ENCODE results near the gene BRD3.
A peak's percentile ranks its signal among the peaks of the same experiment; 100 is the strongest.
"Not testable (repeated sequence)": the region's sequence is repeated elsewhere in the genome, so short reads cannot be mapped to it uniquely, and the experiment has no call there.

Gene BRD3

DNA sequence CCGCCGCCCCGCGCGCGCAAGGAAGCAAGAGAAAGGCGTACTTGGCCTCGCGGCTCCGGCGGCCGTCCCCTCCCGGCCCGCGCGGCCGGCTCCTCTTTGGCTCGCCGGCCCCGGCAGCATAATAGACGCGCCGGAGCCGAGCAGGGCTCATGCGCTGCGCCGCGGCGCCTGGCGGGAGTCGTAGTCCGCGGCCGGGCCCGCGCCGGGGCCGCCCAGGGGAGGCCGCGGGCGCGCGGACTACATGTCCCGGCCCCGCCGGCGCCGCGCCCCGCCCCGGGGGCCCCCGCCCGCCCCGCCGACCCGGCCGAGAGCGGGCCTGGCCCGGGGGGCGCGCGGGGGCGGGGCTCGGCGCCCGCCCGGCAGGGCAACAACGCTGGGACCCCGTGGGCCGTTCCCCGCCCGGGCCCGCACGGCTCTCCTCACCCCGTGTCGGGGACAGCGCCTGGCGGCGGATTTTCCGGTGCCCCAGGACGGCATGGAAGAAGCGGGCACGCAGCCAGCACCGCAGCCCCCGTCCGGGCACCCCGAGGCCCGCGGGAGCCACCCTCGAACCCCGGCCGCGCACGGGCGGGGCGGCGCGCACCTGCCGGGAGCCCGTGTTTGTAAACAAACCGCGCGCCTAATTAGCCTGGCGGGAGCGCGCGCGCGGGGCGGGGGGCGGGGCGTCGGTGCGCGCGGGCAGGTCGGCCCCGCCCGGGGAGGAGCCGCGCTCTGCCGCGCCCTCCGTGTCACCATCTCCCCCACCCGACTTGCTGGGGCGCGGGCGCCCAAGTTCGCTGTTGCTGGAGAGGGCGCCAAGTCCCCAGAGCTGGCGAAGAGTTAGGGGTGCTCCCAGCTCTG is at the start of gene BRD3:
BRD3 (minus strand) TSS at position 123 of the 840 bp plus-strand sequence. CDS start 14,549 bp downstream, outside the sequence.
- DNase-seq = peak; percentile 64

- DNase-seq = no peak
These were observed 44.7 kb upstream of the BRD3 start for GRCh38 chr9:134112561-134112960.

DNA sequence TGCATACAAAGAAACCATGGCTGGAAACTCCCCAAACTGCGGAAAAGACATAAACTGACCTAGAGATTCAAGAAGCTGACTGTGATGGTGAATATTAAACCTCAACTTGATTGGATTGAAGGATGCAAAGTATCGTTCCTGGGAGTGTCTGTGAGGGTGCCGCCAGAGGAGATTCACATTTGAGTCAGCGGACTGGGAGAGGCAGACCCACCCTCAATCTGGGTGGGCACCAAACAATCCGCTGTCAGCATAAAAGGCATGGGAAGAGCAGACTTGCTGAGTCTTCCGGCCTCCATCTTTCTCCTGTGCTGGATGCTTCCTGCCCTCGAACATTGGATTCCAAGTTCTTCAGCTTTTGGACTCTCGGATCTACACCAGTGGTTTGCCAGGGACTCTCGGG is 43.2 kb upstream of the BRD3 start:
- DNase-seq = no peak

- no peak for DNase-seq
These were observed 35.7 kb upstream of the BRD3 start for GRCh38 chr9:134103391-134103998.

- no peak for DNase-seq
These were observed 33.9 kb upstream of the BRD3 start for GRCh38 chr9:134101623-134102149.

GRCh38 chr9:134101133-134101532 is 33.3 kb upstream of the BRD3 start:
- DNase-seq = not testable (repeated sequence)

GRCh38 chr9:134100040-134100439 is 32.2 kb upstream of the BRD3 start:
- DNase-seq = no peak

DNA sequence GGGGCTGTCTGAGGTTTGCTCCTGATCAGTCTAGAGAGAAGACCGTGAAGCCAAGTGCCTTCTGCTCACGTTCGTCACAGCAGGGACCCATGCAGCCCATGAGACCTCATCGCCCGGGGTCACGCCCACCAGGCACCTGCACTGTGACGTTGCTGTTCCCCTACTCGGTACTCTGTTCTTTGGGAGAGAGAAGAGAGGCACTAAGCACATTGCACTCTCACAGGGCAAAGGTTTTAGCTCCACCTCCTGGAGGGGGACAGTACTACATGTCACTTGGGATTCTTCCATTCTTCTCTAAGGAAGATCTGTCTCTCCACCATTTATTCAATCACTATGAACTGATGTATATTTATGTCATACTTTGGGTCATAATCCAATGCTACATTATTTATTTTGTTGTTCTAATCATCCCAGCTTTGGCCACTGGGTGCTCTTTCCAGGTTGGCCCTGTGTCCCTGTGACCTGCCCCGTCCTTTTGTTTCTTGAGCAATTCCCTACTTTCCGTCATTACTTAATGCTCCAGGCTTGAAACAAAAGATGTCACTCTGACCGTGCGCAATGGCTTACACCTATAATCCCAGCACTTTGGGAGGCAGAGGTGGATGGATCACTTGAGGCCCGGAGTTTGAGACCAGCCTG is 31.4 kb upstream of the BRD3 start:
- no peak for DNase-seq

DNA sequence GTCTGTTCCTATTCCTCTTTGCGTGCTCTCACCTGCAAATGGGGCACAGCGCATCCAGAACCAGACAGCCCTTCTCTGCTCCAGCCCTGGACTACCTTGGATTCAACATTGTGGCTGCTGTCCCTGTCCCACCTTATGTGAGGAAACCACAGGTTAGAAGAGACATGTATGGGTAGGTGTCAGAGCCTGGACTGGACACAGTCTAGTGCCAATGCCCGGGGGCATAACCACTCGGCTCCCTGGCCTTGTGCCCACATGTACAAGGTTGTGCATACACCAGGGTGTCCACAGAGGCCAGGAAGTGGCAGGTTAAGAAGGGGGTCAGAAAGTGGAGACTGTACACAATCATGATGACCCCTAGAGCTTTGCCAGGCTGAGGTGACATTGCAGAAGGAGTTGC is 22.1 kb upstream of the BRD3 start:
- no peak for DNase-seq

GRCh38 chr9:134088063-134088725 is 20.4 kb upstream of the BRD3 start:
- no peak for DNase-seq

DNA sequence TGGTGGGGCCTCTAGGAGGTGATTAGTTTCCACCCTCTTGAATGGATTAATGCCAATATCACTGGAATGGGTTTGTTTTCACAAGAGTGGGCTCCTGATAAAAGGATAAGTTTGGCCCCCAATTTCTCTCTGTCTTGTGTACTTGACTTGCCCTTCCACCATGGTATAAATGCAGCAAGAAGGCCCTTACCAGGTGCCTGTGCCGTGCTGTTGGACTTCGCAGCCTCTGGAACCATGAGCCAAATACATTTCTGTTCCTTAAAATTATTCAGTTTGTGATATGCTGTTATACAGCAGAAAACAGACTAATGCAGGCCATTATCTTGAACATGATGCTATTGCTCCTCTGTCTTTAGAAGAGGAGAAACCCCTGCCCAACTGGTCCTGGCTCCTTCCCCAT is 17.8 kb upstream of the BRD3 start:
- DNase-seq = no peak

- no peak for DNase-seq
These were observed 15.6 kb upstream of the BRD3 start for GRCh38 chr9:134083451-134083850.

- DNase-seq = no peak
These were observed 8.8 kb upstream of the BRD3 start for GRCh38 chr9:134076644-134077043.

DNA sequence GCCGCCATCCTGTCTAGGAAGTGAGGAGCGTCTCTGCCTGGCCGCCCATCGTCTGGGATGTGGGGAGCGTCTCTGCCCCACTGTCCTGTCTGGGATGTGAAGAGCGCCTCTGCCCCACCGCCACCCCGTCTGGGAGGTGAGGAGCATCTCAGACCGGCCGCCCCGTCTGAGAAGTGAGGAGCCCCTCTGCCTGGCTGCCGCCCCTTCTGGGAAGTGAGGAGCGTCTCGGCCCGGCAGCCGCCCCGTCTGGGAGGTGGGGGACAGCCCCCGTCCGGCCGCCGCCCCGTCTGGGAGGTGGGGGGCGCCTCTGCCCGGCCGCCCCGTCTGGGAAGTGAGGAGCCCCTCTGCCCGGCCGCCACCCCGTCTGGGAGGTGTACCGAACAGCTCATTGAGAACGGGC is 7.9 kb upstream of the BRD3 start:
- not testable (repeated sequence) for DNase-seq

DNA sequence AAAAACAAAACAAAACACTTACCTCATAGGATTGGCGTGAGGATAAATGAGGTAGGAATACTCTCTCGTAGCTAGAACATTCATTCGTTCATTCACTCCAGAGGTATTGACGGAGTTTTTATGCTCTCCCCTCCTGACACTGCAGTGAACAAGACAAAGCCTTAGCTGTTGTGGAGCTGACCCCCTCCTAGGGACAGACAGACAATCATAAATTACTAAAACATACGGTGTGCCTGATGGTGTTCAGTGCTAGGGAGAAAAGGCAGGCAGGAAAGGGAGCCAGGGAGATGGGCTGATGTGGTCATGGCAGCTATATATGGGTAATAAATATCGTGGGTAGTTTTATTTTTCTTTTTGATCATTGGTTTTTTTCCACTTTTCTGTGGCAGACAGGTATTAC is 5.7 kb upstream of the BRD3 start:
- DNase-seq = no peak

GRCh38 chr9:134072683-134073082 is 4.9 kb upstream of the BRD3 start:
- not testable (repeated sequence) for DNase-seq

DNA sequence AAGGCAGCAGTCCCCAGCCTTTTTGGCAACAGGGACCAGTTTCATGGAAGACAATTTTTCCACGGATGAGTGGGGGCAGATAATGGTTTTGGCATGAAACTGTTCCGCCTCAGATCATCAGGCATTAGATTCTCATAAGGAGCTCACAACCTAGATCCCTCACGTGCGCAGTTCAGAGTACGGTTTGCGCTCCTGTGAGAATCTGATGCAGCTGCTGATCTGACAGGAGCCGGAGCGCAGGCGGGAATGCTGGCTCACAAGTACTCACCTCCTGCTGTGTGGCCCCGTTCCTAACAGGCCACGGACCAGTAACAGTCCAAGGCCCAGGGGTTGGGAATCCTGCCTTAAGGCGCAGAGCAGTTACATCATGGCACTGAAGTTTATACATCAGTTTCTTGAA is 3.3 kb upstream of the BRD3 start:
- no peak for DNase-seq

GRCh38 chr9:134069480-134070399 is 1.9 kb upstream of the BRD3 start:
- no peak for DNase-seq

GRCh38 chr9:134068744-134069479 is 1.1 kb upstream of the BRD3 start:
- no peak for DNase-seq

GRCh38 chr9:134066913-134067851 is 644 bp downstream of the BRD3 start:
- no peak for DNase-seq

All from NCI-H446 treated with DMSO at 0.1 percent for 48 hours (cell line).